B cell (primary cell): Measurements from ENCODE around the gene SATB2. TPM values are rescaled to one million over a fixed set of nuclear protein-coding genes. Genes with fewer than 3 reads are reported as not detected.

Experiments
- ATAC-seq: fragments of 200-7000 bp; cut with Tn5 transposase; one replicate; pipeline ENCODE4 v1.10.0; 2021; ENCODE audit warnings: low read depth, mild to moderate bottlenecking, moderate number of reproducible peaks, moderate library complexity
- CTCF ChIA-PET: fragments of 350-600 bp; sonication (Branson Sonifier 250); formaldehyde crosslinking; loops from one replicate; lab custom pipeline; 2021; ENCODE audit warnings: antibody characterized with exemption, inconsistent platforms; lab: Charles Lee
- POLR2A ChIA-PET: fragments of 350-600 bp; sonication (Branson Sonifier 250); formaldehyde crosslinking; loops from one replicate; lab custom pipeline; 2021; ENCODE audit warnings: antibody characterized with exemption; lab: Charles Lee
- DNase-seq: peaks from one replicate; pipeline ENCODE4 v3.0.0; 2013
- H2AFZ ChIP-seq: 2 replicates; pipeline ENCODE4 v1.6.1; 2012; ENCODE audit warnings: mild to moderate bottlenecking, low read depth, low read length; ENCODE audit not compliant: insufficient read depth, poor library complexity, severe bottlenecking
- H3K27ac ChIP-seq, 2 donors: 1 replicate in 1 of 2; 2 replicates in 1 of 2; pipeline ENCODE4 v1.5.1; 2012 to 2013; ENCODE audit warnings: low read length in 2 of 2, mild to moderate bottlenecking in 2 of 2, moderate library complexity in 1 of 2
- H3K27me3 ChIP-seq, 4 experiments: fragments of 200-600 bp in 1 of 4; sonication (generic) in 1 of 4; replicated peaks in 1 of 4; 1 replicate in 2 of 4; 2 replicates in 2 of 4; pipeline versions ENCODE4 v1.6.1 to v1.7.0; 2013 to 2016; ENCODE audit warnings: low read length in 3 of 4, mild to moderate bottlenecking in 2 of 4, mixed read lengths in 1 of 4, moderate library complexity in 1 of 4; ENCODE audit not compliant: insufficient read depth in 4 of 4, control insufficient read depth in 3 of 4; ENCODE audit errors: control extremely low read depth in 1 of 4
- H3K36me3 ChIP-seq, 2 experiments: replicated peaks in 1 of 2; 1 replicate in 1 of 2; 2 replicates in 1 of 2; pipeline versions ENCODE4 v1.6.1 to v1.7.1; 2013; ENCODE audit warnings: low read length in 1 of 2; ENCODE audit not compliant: insufficient read depth in 2 of 2, control insufficient read depth in 1 of 2; ENCODE audit errors: control extremely low read depth in 1 of 2, extremely low read depth in 1 of 2
- H3K4me1 ChIP-seq, 2 donors: fragments of 200-600 bp in 1 of 2; sonication (generic) in 1 of 2; 1 replicate in 1 of 2; 2 replicates in 1 of 2; pipeline versions ENCODE4 v1.5.1 to v1.6.1; 2013 to 2017; ENCODE audit warnings: low read length in 2 of 2; ENCODE audit not compliant: control insufficient read depth in 2 of 2, insufficient read depth in 2 of 2
- H3K4me2 ChIP-seq: replicated peaks from 2 replicates; pipeline ENCODE3; 2012; ENCODE audit warnings: mild to moderate bottlenecking, low read depth, low read length; ENCODE audit not compliant: poor library complexity, severe bottlenecking
- H3K4me3 ChIP-seq, 5 experiments: fragments of 200-600 bp in 1 of 5; sonication (generic) in 1 of 5; 1 replicate in 3 of 5; 2 replicates in 2 of 5; pipeline versions ENCODE4 v1.5.1 to v1.7.0; 2011 to 2016; ENCODE audit warnings: low read length in 4 of 5, mild to moderate bottlenecking in 4 of 5, low read depth in 2 of 5, control low read depth in 1 of 5, moderate library complexity in 1 of 5; ENCODE audit not compliant: insufficient read depth in 1 of 5; ENCODE audit errors: control extremely low read depth in 1 of 5, extremely low read depth in 1 of 5
- H3K79me2 ChIP-seq: fragments of 200-600 bp; sonication (generic); one replicate; pipeline ENCODE4 v1.6.0; 2016; ENCODE audit warnings: low read length; ENCODE audit not compliant: control insufficient read depth, insufficient read depth
- H3K9ac ChIP-seq: fragments of 200-600 bp; sonication (generic); 2 replicates; pipeline ENCODE4 v1.6.1; 2017; ENCODE audit warnings: mild to moderate bottlenecking, low read length, moderate library complexity
- H3K9me3 ChIP-seq, 3 donors: one replicate each; pipeline versions ENCODE4 v1.6.1 to v1.7.1; 2013; ENCODE audit warnings: low read length in 2 of 3; ENCODE audit not compliant: control insufficient read depth in 2 of 3, insufficient read depth in 1 of 3; ENCODE audit errors: control extremely low read depth in 1 of 3
- H4K20me1 ChIP-seq: 2 replicates; pipeline ENCODE4 v1.6.0; 2012; ENCODE audit warnings: mild to moderate bottlenecking, low read length; ENCODE audit not compliant: insufficient read depth, control insufficient read depth, poor library complexity, severe bottlenecking
- H3K27ac Mint-ChIP-seq: one replicate; pipeline ENCODE4 v1.8.0; 2021; ENCODE audit warnings: mixed read lengths
- H3K27me3 Mint-ChIP-seq: one replicate; pipeline ENCODE4 v1.8.0; 2021; ENCODE audit warnings: mixed read lengths
- H3K4me1 Mint-ChIP-seq: one replicate; pipeline ENCODE4 v1.8.0; 2021; ENCODE audit warnings: mixed read lengths
- H3K4me3 Mint-ChIP-seq: one replicate; pipeline ENCODE4 v1.8.0; 2021; ENCODE audit warnings: mixed read lengths
- H3K9me3 Mint-ChIP-seq: one replicate; pipeline ENCODE4 v1.8.0; 2022; ENCODE audit warnings: mixed read lengths; ENCODE audit not compliant: insufficient read depth
- CTCF ChIP-seq: fragments of 200-600 bp; IDR thresholded peaks from one replicate; pipeline ENCODE4 v1.8.0; 2022; ENCODE audit warnings: antibody characterized with exemption, mild to moderate bottlenecking
- EZH2 ChIP-seq: IDR thresholded peaks from 2 replicates; pipeline ENCODE4 v1.6.1; 2012; ENCODE audit warnings: borderline replicate concordance, low read depth, mild to moderate bottlenecking, moderate library complexity, low read length; ENCODE audit not compliant: insufficient read depth, poor library complexity, severe bottlenecking
- WGBS: methylation state at CpG from one replicate; pipeline ENCODE4 v1.1.5; 2013; ENCODE audit warnings: missing lambda C conversion rate; ENCODE audit not compliant: insufficient coverage; 5-methylcytosine and 5-hydroxymethylcytosine counted together
- intact Hi-C: fragments of 100-400 bp; cut with micrococcal nuclease; formaldehyde crosslinking; loops from one replicate; pipeline ENCODE4 v1.10.0; 2022
- polyA plus RNA-seq: library from polyadenylated mRNA; depleted of rRNA; stranded (reverse); fragments of >200 nt; gene quantifications from 2 replicates; pipeline ENCODE4 v1.2.3, GENCODE V29; 2012
- total RNA-seq, 2 donors: library from RNA; stranded (reverse); fragments of 120-200 nt in 1 of 2; gene quantifications; 1 replicate in 1 of 2; 2 replicates in 1 of 2; pipeline versions ENCODE4 v1.2.3 to v1.2.4, GENCODE V29; 2013 to 2022

SATB2 gene
- total and polyA plus RNA-seq, 2 donors (not counting 1 experiment from before 2014, with no cell fraction given), result 0.13 to 0.49 TPM

- no peak overlapping the region for H3K4me2 ChIP-seq
- H3K27me3 ChIP-seq, result peaks cover 0 to 5% (median 0%) of the 10 kb centered on the region in 4 experiments
- H3K27me3 Mint-ChIP-seq, result peaks cover 19% of the 10 kb centered on the region
- no peak for TF ChIP-seq CTCF
- no peak for TF ChIP-seq EZH2
- no peak overlapping the region for H3K27ac Mint-ChIP-seq
- CTCF ChIA-PET, result no interaction called here
- H3K36me3 ChIP-seq, result no peaks in the 10 kb centered on the region
- H3K4me3 Mint-ChIP-seq, result no peak overlapping the region
- no peak overlapping the region for H3K27ac ChIP-seq
- H3K9ac ChIP-seq, result no peak overlapping the region
- H3K4me1 Mint-ChIP-seq, result no peaks in the 10 kb centered on the region
- H4K20me1 ChIP-seq, result no peaks in the 10 kb centered on the region
- no peaks in the 10 kb centered on the region for H3K79me2 ChIP-seq
- H3K9me3 ChIP-seq, result no peaks in the 10 kb centered on the region
- H2AFZ ChIP-seq, result no peak overlapping the region
- POLR2A ChIA-PET, result no interaction called here
- intact Hi-C loops, result no loop called here
- ATAC-seq (no peak), DNase-seq (no peak)
- no peaks in the 10 kb centered on the region for H3K9me3 Mint-ChIP-seq
- 100% methylated on average over 2 of the region's 5 CpGs for WGBS
- no peak overlapping the region for H3K4me3 ChIP-seq
- H3K4me1 ChIP-seq, result no peaks in the 10 kb centered on the region
Measured at GRCh38 chr2:199439542-199439941, 18.2 kb downstream of the SATB2 start.

DNA sequence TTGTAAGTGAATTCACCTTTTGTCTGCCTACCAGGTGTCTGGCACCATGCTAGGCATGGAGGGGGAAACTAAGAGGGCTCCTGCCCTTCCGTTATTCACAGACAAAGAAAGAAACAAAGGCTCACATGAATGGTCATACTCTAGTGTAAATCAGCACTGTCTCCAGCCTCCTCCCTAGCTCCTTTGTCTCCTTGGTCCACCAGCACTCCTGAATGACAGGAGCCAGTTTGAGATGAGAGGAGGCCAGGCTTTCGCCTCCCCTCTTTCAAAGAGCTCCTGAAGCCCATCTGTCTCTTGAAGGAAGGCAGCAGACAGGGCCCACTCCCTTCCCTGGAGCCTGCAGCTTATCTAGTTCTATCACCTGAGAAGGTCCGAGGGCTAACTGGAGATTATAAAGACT is 18.7 kb downstream of the SATB2 start:
- Mint-ChIP-seq H3K9me3 (no peaks in the 10 kb centered on the region), H3K27me3 (peaks cover 16% of the 10 kb centered on the region), H3K4me3 (no peak overlapping the region), H3K4me1 (no peaks in the 10 kb centered on the region), H3K27ac (no peak overlapping the region)
- Histone ChIP-seq H3K4me2 (no peak overlapping the region), H3K27me3 (peaks cover 0 to 5% (median 0%) of the 10 kb centered on the region in 4 experiments), H4K20me1 (no peaks in the 10 kb centered on the region), H3K9me3 (no peaks in the 10 kb centered on the region), H3K4me1 (no peaks in the 10 kb centered on the region), H3K4me3 (no peak overlapping the region), H3K27ac (no peak overlapping the region), H3K9ac (no peak overlapping the region), H3K36me3 (no peaks in the 10 kb centered on the region), H2AFZ (no peak overlapping the region), H3K79me2 (no peaks in the 10 kb centered on the region)
- ChIA-PET POLR2A (no interaction called here), CTCF (no interaction called here)
- TF ChIP-seq CTCF (no peak), EZH2 (no peak)
- no peak for ATAC-seq
- DNase-seq, result no peak
- 100% methylated on average over 2 of the region's 3 CpGs for WGBS
- intact Hi-C loops, result no loop called here
